ENCODE data around the gene CCDC69.

The CCDC69 gene

DNA sequence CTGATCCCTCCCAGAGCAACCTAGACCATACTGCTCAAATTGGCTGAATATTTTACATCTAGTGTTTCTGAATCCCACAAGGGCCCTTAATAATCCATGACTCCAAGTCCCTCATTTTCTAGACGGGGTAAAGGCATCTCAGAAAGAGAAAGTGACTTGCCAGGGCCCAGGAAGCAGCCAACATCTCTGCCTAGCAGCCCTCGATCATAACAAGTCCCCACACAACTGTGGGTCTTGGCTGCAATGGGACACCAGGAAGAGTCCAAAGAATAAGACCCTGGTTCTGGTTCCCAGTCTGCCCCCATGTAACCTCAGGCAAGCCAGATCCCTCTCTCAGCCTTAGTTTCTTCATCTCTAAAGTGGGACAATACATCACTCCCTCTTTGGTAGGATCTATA is 72.6 kb downstream of the CCDC69 start:
- H3K4me3 ChIP-seq (ENCODE audit: low read length) = no peak overlapping the region
- TF ChIP-seq, protein P1, sequence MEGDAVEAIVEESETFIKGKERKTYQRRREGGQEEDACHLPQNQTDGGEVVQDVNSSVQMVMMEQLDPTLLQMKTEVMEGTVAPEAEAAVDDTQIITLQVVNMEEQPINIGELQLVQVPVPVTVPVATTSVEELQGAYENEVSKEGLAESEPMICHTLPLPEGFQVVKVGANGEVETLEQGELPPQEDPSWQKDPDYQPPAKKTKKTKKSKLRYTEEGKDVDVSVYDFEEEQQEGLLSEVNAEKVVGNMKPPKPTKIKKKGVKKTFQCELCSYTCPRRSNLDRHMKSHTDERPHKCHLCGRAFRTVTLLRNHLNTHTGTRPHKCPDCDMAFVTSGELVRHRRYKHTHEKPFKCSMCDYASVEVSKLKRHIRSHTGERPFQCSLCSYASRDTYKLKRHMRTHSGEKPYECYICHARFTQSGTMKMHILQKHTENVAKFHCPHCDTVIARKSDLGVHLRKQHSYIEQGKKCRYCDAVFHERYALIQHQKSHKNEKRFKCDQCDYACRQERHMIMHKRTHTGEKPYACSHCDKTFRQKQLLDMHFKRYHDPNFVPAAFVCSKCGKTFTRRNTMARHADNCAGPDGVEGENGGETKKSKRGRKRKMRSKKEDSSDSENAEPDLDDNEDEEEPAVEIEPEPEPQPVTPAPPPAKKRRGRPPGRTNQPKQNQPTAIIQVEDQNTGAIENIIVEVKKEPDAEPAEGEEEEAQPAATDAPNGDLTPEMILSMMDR (conservative IDR thresholded peaks at IDR 0.05; ENCODE audit: low read depth, low read length) = no peak
- DNase-seq (ENCODE audit: low read depth) = no peak

DNA sequence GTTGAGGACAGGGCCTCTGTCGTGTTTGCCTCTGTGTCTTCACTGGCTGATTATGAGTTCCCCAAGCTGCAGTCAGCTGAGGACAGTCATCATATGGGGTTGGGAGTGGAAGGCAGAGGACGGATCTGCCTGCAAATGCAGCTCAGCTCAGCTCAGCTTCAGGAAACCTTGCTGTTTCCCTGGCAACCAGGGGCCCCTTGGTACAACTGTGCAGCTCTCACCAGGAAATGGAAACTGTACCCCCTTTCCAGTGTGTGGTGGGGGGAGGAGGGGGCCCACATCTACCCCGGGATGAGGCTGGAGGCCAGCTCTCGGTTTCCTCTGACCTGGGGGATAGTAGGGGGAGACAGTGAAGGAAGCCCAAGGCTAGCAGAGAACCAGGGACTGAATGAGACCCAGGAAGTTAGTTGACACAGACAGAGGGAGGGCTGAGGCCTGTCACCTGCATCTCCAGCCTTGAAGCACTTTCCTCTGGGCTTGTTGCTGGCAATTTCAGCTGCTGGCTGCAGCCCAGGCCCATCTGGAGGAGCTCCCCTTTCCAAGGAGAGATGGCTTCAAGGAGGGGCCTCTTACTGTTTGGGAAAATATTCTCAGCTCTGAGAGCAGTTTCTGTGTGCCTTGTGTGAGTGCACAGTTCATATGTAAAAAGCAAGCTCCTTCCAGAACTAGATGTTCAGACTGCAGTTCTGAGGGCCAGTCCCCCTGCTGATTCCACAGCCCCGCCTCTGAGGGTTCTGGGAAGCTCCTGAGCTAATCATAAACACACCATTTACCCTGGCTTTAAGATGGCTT is 73.2 kb downstream of the CCDC69 start:
- no peak for DNase-seq (ENCODE audit: low read depth)
- TF ChIP-seq, protein P1 (conservative IDR thresholded peaks at IDR 0.05; ENCODE audit: low read depth, low read length) = no peak
- no peak overlapping the region for H3K4me3 ChIP-seq (ENCODE audit: low read length)

DNA sequence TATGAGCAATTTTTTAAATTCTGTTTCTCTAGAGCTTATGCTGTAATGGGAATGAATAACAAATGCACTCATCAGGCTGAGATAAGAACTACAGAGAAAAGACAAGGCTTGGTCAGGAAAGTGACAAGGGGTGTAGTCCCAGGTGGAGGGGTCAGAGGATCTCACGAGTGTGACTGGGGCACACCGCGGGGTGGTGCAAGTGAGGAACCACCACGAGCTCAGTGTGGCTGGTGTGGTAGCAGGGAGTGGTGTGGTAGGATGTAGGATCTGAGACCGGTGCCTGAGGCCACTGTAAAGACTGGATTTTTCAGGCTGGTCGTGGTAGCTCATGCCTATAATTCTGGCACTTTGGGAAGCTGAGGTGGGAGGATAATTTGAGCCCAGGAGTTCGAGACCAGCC is 75.3 kb downstream of the CCDC69 start:
- TF ChIP-seq, protein P1 (conservative IDR thresholded peaks at IDR 0.05; ENCODE audit: low read depth, low read length) = no peak
- DNase-seq (ENCODE audit: low read depth) = no peak
- H3K4me3 ChIP-seq (ENCODE audit: low read length) = no peak overlapping the region

DNA sequence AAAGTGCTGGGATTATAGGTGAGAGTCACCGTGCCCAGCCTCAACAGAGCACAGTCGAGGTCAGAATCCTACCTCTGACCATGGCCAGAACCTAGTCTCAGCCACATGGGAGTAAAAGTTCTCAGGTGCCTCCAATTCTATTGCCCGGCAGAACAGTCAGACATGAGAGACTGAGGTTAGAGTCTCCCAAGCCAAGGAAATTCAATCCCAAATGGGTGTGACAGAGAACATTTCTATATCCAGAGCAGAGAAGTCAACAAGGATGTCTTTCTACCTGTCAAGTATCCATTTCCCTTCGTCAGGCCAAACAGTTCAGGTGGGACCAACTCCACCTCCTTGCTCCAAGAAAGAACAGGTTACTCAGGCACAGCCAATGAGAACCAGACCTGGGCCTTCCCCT is 76.9 kb downstream of the CCDC69 start:
- DNase-seq (ENCODE audit: low read depth) = no peak
- TF ChIP-seq, protein P1 (conservative IDR thresholded peaks at IDR 0.05; ENCODE audit: low read depth, low read length) = no peak
- H3K4me3 ChIP-seq (ENCODE audit: low read length) = no peak overlapping the region

DNA sequence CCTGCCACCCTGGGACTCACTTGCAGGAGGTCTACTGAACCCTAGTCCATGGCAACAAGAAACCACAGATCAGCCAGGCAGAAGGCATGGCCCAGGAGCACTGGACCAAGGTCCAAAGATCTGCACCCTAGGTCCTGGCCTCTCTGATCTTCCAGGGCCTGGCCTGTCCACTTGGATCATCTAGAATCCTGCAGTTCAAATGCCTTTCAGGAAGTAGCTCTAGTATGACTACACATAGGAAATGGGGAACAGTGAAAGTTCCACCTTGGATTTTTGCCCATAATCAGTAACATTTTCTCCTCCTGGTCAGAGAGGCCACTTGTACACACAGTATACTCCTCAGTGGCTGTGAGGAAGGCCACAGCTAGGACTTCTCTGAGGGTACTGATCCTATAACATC is 77.8 kb downstream of the CCDC69 start:
- no peak overlapping the region for H3K4me3 ChIP-seq (ENCODE audit: low read length)
- DNase-seq (ENCODE audit: low read depth) = no peak
- TF ChIP-seq, protein P1 (conservative IDR thresholded peaks at IDR 0.05; ENCODE audit: low read depth, low read length) = no peak

DNA sequence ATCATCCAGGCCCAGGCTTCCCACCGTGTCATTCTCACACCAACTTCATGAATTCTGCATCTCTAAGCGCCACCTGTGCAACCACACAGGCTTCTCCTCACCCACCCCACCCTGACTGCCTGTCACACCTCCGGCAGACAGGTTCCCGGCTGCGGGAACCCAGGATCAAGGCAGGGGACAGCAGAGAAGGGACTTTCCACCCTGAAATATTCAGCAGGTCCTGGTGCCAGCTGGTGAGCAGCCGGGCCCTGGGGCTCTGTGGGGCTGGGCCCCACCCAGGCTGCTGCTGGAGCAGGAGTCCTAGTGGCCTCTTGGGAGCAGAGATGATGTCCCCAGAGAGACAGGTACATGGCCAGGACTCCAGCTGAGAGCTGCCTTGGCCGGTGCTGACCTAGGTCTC is 79.0 kb downstream of the CCDC69 start:
- H3K4me3 ChIP-seq (ENCODE audit: low read length) = no peak overlapping the region

DNA sequence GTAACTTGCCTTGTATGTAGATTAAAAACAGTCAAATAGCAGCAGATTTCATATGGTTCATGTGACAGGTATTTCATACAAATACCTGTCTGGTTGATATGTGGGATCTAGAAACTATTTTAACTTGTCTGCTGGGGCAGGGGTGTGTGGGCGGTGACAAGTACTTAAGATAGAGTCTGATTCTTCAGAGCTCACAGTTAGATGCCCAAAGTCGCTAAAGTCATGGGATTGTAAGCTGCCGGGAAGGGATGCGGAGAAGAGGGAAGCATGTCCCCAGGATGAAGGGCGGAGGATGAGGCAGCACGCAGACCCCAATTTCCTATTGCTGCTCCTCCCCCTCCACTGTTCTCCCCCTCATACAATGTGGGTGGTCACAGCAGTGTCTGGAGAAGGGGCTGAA is 79.6 kb downstream of the CCDC69 start:
- TF ChIP-seq, protein P1 (conservative IDR thresholded peaks at IDR 0.05; ENCODE audit: low read depth, low read length) = no peak
- H3K4me3 ChIP-seq (ENCODE audit: low read length) = no peak overlapping the region
- DNase-seq (ENCODE audit: low read depth) = no peak

More for the DNA sequence above, 79.0 kb downstream of the CCDC69 start:
- DNase-seq (ENCODE audit: low read depth) = no peak
- TF ChIP-seq, protein P1 (conservative IDR thresholded peaks at IDR 0.05; ENCODE audit: low read depth, low read length) = no peak
